Kidney epithelial cell (primary cell): ENCODE measurements around the gene DMTF1. TPM values are rescaled to one million over a fixed set of nuclear protein-coding genes. Genes with fewer than 3 reads are reported as not detected.

ENCODE experiments used
- DNase-seq: peaks from one replicate; pipeline ENCODE4 v3.0.0-alpha.2; 2010; ENCODE audit warnings: low read depth
- H3K27me3 ChIP-seq: 2 replicates; pipeline ENCODE4 v1.6.0; 2011; ENCODE audit warnings: low read length; ENCODE audit not compliant: control insufficient read depth, insufficient read depth
- H3K36me3 ChIP-seq: 2 replicates; pipeline ENCODE4 v1.5.1; 2011; ENCODE audit warnings: low read length; ENCODE audit not compliant: control insufficient read depth, insufficient read depth
- H3K4me3 ChIP-seq: 2 replicates; pipeline ENCODE4 v1.5.1; 2011; ENCODE audit warnings: low read depth, mild to moderate bottlenecking, control low read depth, low read length
- CTCF ChIP-seq: IDR thresholded peaks from 2 replicates; pipeline ENCODE4 v1.5.1; 2011; ENCODE audit warnings: mild to moderate bottlenecking, moderate library complexity, low read length, control low read depth, inconsistent platforms; ENCODE audit not compliant: insufficient read depth, poor library complexity, severe bottlenecking
- total RNA-seq: library from RNA; depleted of rRNA; stranded (reverse); fragments of >200 nt; gene quantifications from 2 replicates; pipeline ENCODE4 v1.2.3, GENCODE V29; 2015

The DMTF1 gene
- total RNA-seq, 1 donor from 2014 or later, result 40.4 TPM

GRCh38 chr7:87190783-87191182, 38.5 kb downstream of the DMTF1 start:
- H3K36me3 ChIP-seq, result peaks cover 4% of the 10 kb centered on the region
- no peak for DNase-seq
- no peak overlapping the region for H3K4me3 ChIP-seq
- no peak for TF ChIP-seq CTCF
- H3K27me3 ChIP-seq, result no peaks in the 10 kb centered on the region

GRCh38 chr7:87192784-87193487, 40.7 kb downstream of the DMTF1 start:
- TF ChIP-seq CTCF, result no peak
- Histone ChIP-seq H3K4me3 (no peak overlapping the region), H3K27me3 (no peaks in the 10 kb centered on the region), H3K36me3 (peaks cover 2% of the 10 kb centered on the region)
- DNase-seq, result no peak

- Histone ChIP-seq H3K4me3 (no peak overlapping the region), H3K36me3 (peaks cover 2% of the 10 kb centered on the region), H3K27me3 (no peaks in the 10 kb centered on the region)
- no peak for TF ChIP-seq CTCF
- no peak for DNase-seq
Measured at GRCh38 chr7:87193912-87194311, 41.7 kb downstream of the DMTF1 start.

DNA sequence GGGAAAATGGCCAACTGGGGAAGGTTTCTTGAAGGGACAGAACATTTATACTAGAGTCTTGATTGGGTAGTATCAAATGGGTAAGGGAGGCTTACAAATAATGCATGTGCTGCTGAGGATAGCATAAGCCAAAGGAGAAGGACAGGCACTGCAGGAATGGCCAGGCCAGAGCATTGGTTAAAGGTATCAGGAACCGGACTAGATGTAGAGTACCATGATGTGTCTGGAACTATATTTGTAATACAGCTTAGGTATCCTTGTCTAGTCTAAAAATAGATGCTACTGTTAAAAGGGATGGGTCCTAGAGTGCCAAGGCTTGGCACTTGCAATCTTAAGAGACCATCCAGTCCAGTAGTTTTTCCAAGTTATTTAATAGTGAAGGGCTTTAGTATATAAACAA, 47.0 kb downstream of the DMTF1 start:
- peaks cover 2% of the 10 kb centered on the region for H3K36me3 ChIP-seq
- TF ChIP-seq CTCF, result no peak
- H3K27me3 ChIP-seq, result no peaks in the 10 kb centered on the region
- no peak for DNase-seq
- H3K4me3 ChIP-seq, result no peak overlapping the region

GRCh38 chr7:87199700-87200450, 47.6 kb downstream of the DMTF1 start:
- H3K36me3 ChIP-seq, result peaks cover 1% of the 10 kb centered on the region
- no peak for TF ChIP-seq CTCF
- no peak for DNase-seq
- H3K27me3 ChIP-seq, result no peaks in the 10 kb centered on the region
- H3K4me3 ChIP-seq, result no peak overlapping the region

- H3K27me3 ChIP-seq, result no peaks in the 10 kb centered on the region
- H3K4me3 ChIP-seq, result no peak overlapping the region
- H3K36me3 ChIP-seq, result no peaks in the 10 kb centered on the region
- no peak for DNase-seq
- no peak for TF ChIP-seq CTCF
Measured at GRCh38 chr7:87202208-87202607, 50.0 kb downstream of the DMTF1 start.
